HepG2 (cell line): Measurements from ENCODE around the gene ELMO2. TPM values are rescaled to one million over a fixed set of nuclear protein-coding genes. Genes with fewer than 3 reads are reported as not detected.

Experiments used
- AGO2 ChIP-seq: fragments of 200-400 bp; formaldehyde crosslinking; optimal IDR thresholded peaks from 2 replicates; pipeline ENCODE3; 2017; ENCODE audit warnings: mild to moderate bottlenecking, low read depth, low read length, moderate library complexity
- CHD4 ChIP-seq: fragments of 200-600 bp; sonication (generic); IDR thresholded peaks from 2 replicates; pipeline ENCODE4 v1.7.0; 2017; ENCODE audit warnings: mild to moderate bottlenecking, low read length, borderline replicate concordance
- FLYWCH1 ChIP-seq: sonication (generic); formaldehyde crosslinking; IDR thresholded peaks from 2 replicates; pipeline ENCODE4 v1.8.1; 2023; ENCODE audit warnings: mild to moderate bottlenecking, missing genetic modification reagents
- GATA4 ChIP-seq: sonication (generic); IDR thresholded peaks from 2 replicates; pipeline ENCODE4 v1.6.1; 2016; ENCODE audit warnings: antibody characterized with exemption, low read depth, borderline replicate concordance
- JDP2 ChIP-seq: sonication (generic); formaldehyde crosslinking; IDR thresholded peaks from 2 replicates; pipeline ENCODE4 v1.8.1; 2022; ENCODE audit warnings: missing genetic modification reagents, borderline replicate concordance
- JUND ChIP-seq: sonication (generic); formaldehyde crosslinking; IDR thresholded peaks from 2 replicates; pipeline ENCODE4 v1.8.0; 2022; ENCODE audit warnings: mild to moderate bottlenecking, missing genetic modification reagents
- KLF11 ChIP-seq: IDR thresholded peaks from 2 replicates; pipeline ENCODE4 v1.6.1; 2016; ENCODE audit warnings: missing compliant biosample characterization
- MATR3 ChIP-seq: sonication (generic); formaldehyde crosslinking; IDR thresholded peaks from 2 replicates; pipeline ENCODE4 v1.4.0; 2020; ENCODE audit warnings: missing genetic modification reagents
- NAIF1 ChIP-seq: sonication (generic); formaldehyde crosslinking; IDR thresholded peaks from 2 replicates; pipeline ENCODE4 v1.5.0; 2020; ENCODE audit warnings: mild to moderate bottlenecking, missing genetic modification reagents, borderline replicate concordance
- XRCC5 ChIP-seq: fragments of 200-400 bp; formaldehyde crosslinking; optimal IDR thresholded peaks from 2 replicates; pipeline ENCODE3; 2017; ENCODE audit warnings: mild to moderate bottlenecking, low read length
- ZFP1 ChIP-seq: IDR thresholded peaks from 2 replicates; pipeline ENCODE4 v1.6.1; 2016
- ZNF24 ChIP-seq: fragments of 450-650 bp; IDR thresholded peaks from 2 replicates; pipeline ENCODE4 v1.6.1; 2017; ENCODE audit warnings: antibody characterized with exemption, mild to moderate bottlenecking
- ZNF547 ChIP-seq: sonication (generic); formaldehyde crosslinking; IDR thresholded peaks from 2 replicates; pipeline ENCODE4 v1.5.1; 2020; ENCODE audit warnings: mild to moderate bottlenecking, missing genetic modification reagents
- ZNF570 ChIP-seq: sonication (generic); formaldehyde crosslinking; IDR thresholded peaks from 2 replicates; pipeline ENCODE4 v1.4.0; 2020; ENCODE audit warnings: mild to moderate bottlenecking, missing genetic modification reagents, borderline replicate concordance
- ZNF7 ChIP-seq: IDR thresholded peaks from 2 replicates; pipeline ENCODE4 v1.6.1; 2016; ENCODE audit warnings: missing biosample characterization, missing genetic modification reagents
- ZNF720 ChIP-seq: sonication (generic); formaldehyde crosslinking; IDR thresholded peaks from 2 replicates; pipeline ENCODE4 v1.4.0; 2020; ENCODE audit warnings: missing genetic modification reagents
- polyA plus RNA-seq, 8 experiments: library from polyadenylated mRNA; depleted of rRNA in 3 of 8; stranded (reverse) in 7 of 8; unstranded in 1 of 8; fragments of >200 nt; fragmentation: Illumina TruSeq in 4 of 8; extraction: Trizol in 4 of 8; gene quantifications; 2 replicates each; pipeline versions ENCODE4 v1.2.1 to v1.2.3, GENCODE V29; 2011 to 2016; ENCODE audit warnings: low read depth in 4 of 8, missing spikeins in 1 of 8, mixed read lengths in 1 of 8; ENCODE audit not compliant: insufficient read depth in 1 of 8
- total RNA-seq, 5 experiments: library from RNA; depleted of rRNA; stranded (reverse); fragments of >200 nt; fragmentation: Illumina TruSeq; extraction: Trizol; gene quantifications; 2 replicates each; pipeline ENCODE4 v1.2.3, GENCODE V29; 2016; ENCODE audit warnings: low read depth in 1 of 5
- TF ChIP-seq, protein P1 (sequence below): sonication (generic); formaldehyde crosslinking; IDR thresholded peaks from 2 replicates; pipeline ENCODE4 v1.5.0; 2020; ENCODE audit warnings: mild to moderate bottlenecking, missing genetic modification reagents
- TF ChIP-seq, protein P2 (sequence below): sonication (generic); formaldehyde crosslinking; IDR thresholded peaks from 2 replicates; pipeline ENCODE4; 2020; ENCODE audit warnings: missing genetic modification reagents, mild to moderate bottlenecking, borderline replicate concordance
- TF ChIP-seq, protein P3 (sequence below): sonication (generic); formaldehyde crosslinking; IDR thresholded peaks from 2 replicates; pipeline ENCODE4 v1.5.1; 2020; ENCODE audit warnings: mild to moderate bottlenecking, missing genetic modification reagents, borderline replicate concordance

Gene ELMO2
- total and polyA plus RNA-seq, 2 of the 13 experiments (the other 11 are each of a cell fraction or from before 2014, with no cell fraction given): 30.6 to 35.7 TPM

DNA sequence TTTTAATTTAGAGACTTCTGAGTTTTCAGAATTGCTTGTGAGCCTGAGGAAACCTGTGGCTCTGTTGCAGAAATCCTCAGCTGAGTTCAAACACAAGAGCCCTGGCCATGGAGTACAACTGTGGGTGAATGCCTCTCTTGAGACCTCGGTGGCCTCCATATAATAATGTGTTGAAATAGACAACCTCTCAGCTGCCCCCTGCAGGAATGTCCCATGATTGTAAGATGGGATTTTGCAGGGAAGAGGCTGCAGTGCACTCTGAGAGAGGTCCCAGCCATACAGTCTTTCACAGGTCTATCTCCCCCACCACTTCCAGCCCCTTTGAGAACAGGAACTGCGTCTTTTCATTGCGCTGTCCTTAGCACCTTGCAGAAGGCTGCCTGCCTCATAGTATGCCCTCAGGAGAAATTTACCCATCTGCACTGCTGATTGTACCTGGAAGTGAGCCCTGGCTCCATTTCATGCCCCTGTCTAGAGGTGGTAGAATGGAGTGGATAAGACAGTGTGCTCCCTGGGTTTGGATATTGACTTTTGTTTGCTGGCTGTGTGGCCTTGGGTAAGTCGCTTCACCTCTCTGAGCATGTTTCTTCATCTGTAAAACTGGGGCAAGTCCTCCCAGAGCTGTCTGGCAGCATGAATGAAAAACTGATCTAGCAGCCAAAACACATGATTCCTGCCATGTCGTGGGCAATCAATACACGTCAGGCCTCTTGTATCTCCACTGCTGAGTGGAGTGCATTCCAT lies 81.3 kb downstream of the ELMO2 start (continued):
- TF ChIP-seq, protein P1, sequence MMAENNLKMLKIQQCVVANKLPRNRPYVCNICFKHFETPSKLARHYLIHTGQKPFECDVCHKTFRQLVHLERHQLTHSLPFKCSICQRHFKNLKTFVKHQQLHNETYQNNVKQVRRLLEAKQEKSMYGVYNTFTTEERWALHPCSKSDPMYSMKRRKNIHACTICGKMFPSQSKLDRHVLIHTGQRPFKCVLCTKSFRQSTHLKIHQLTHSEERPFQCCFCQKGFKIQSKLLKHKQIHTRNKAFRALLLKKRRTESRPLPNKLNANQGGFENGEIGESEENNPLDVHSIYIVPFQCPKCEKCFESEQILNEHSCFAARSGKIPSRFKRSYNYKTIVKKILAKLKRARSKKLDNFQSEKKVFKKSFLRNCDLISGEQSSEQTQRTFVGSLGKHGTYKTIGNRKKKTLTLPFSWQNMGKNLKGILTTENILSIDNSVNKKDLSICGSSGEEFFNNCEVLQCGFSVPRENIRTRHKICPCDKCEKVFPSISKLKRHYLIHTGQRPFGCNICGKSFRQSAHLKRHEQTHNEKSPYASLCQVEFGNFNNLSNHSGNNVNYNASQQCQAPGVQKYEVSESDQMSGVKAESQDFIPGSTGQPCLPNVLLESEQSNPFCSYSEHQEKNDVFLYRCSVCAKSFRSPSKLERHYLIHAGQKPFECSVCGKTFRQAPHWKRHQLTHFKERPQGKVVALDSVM: no peak
- TF ChIP-seq ZFP1 (CRISPR knock-in tag) (no peak), ZNF570 (no peak), KLF11 (CRISPR knock-in tag) (no peak), GATA4 (no peak), XRCC5 (peak; percentile 86), JDP2 (CRISPR knock-in tag) (no peak), AGO2 (no peak), CHD4 (no peak), ZNF720 (CRISPR knock-in tag) (no peak), ZNF7 (CRISPR knock-in tag) (no peak), ZNF547 (CRISPR knock-in tag) (no peak), ZNF24 (no peak), NAIF1 (no peak), MATR3 (no peak), JUND (CRISPR knock-in tag) (no peak), FLYWCH1 (no peak)
- TF ChIP-seq, protein P2, sequence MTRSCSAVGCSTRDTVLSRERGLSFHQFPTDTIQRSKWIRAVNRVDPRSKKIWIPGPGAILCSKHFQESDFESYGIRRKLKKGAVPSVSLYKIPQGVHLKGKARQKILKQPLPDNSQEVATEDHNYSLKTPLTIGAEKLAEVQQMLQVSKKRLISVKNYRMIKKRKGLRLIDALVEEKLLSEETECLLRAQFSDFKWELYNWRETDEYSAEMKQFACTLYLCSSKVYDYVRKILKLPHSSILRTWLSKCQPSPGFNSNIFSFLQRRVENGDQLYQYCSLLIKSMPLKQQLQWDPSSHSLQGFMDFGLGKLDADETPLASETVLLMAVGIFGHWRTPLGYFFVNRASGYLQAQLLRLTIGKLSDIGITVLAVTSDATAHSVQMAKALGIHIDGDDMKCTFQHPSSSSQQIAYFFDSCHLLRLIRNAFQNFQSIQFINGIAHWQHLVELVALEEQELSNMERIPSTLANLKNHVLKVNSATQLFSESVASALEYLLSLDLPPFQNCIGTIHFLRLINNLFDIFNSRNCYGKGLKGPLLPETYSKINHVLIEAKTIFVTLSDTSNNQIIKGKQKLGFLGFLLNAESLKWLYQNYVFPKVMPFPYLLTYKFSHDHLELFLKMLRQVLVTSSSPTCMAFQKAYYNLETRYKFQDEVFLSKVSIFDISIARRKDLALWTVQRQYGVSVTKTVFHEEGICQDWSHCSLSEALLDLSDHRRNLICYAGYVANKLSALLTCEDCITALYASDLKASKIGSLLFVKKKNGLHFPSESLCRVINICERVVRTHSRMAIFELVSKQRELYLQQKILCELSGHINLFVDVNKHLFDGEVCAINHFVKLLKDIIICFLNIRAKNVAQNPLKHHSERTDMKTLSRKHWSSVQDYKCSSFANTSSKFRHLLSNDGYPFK (CRISPR knock-in tag): no peak
- TF ChIP-seq, protein P3, sequence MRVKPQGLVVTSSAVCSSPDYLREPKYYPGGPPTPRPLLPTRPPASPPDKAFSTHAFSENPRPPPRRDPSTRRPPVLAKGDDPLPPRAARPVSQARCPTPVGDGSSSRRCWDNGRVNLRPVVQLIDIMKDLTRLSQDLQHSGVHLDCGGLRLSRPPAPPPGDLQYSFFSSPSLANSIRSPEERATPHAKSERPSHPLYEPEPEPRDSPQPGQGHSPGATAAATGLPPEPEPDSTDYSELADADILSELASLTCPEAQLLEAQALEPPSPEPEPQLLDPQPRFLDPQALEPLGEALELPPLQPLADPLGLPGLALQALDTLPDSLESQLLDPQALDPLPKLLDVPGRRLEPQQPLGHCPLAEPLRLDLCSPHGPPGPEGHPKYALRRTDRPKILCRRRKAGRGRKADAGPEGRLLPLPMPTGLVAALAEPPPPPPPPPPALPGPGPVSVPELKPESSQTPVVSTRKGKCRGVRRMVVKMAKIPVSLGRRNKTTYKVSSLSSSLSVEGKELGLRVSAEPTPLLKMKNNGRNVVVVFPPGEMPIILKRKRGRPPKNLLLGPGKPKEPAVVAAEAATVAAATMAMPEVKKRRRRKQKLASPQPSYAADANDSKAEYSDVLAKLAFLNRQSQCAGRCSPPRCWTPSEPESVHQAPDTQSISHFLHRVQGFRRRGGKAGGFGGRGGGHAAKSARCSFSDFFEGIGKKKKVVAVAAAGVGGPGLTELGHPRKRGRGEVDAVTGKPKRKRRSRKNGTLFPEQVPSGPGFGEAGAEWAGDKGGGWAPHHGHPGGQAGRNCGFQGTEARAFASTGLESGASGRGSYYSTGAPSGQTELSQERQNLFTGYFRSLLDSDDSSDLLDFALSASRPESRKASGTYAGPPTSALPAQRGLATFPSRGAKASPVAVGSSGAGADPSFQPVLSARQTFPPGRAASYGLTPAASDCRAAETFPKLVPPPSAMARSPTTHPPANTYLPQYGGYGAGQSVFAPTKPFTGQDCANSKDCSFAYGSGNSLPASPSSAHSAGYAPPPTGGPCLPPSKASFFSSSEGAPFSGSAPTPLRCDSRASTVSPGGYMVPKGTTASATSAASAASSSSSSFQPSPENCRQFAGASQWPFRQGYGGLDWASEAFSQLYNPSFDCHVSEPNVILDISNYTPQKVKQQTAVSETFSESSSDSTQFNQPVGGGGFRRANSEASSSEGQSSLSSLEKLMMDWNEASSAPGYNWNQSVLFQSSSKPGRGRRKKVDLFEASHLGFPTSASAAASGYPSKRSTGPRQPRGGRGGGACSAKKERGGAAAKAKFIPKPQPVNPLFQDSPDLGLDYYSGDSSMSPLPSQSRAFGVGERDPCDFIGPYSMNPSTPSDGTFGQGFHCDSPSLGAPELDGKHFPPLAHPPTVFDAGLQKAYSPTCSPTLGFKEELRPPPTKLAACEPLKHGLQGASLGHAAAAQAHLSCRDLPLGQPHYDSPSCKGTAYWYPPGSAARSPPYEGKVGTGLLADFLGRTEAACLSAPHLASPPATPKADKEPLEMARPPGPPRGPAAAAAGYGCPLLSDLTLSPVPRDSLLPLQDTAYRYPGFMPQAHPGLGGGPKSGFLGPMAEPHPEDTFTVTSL (CRISPR knock-in tag): no peak
